HepG2 (cell line): ENCODE results near the gene WTAP. TPM values are rescaled to one million over a fixed set of nuclear protein-coding genes. Genes with fewer than 3 reads are reported as not detected.
A peak's percentile ranks its signal among the peaks of the same experiment; 100 is the strongest.
"Not testable (repeated sequence)": the region's sequence is repeated elsewhere in the genome, so short reads cannot be mapped to it uniquely, and the experiment has no call there.

ENCODE experiments used
- ATAC-seq: fragments of 200-7000 bp; cut with Tn5 transposase; 3 replicates; pipeline ENCODE4 v1.9.1; 2020; ENCODE audit warnings: mild to moderate bottlenecking, moderate library complexity
- BruUV-seq: library from RNA; stranded (reverse); fragments of 400-500 nt; replicated peaks from 2 replicates; lab custom pipeline; 2021; lab: Mats Ljungman, UMichigan
- CTCF ChIA-PET: fragments of 300-600 bp; formaldehyde crosslinking; extraction: SDS; loops from one replicate; lab custom pipeline; 2021; ENCODE audit warnings: low total read pairs, inconsistent platforms, low intra/inter-chr PET ratio; lab: Yijun Ruan, JAX
- POLR2A ChIA-PET: fragments of 350-600 bp; sonication (Branson Sonifier 250); formaldehyde crosslinking; loops from one replicate; lab custom pipeline; 2020; ENCODE audit warnings: antibody characterized with exemption, inconsistent platforms; lab: Yijun Ruan, JAX
- DNase-seq: peaks from one replicate; pipeline ENCODE4 v3.0.0-alpha.2; 2015; ENCODE audit warnings: low spot score
- FAIRE-seq: peaks from 3 replicates; lab custom pipeline; 2011; peaks lifted over from hg19 to GRCh38; lab: Jason Lieb, UNC
- H2AFZ ChIP-seq: one replicate; pipeline ENCODE4 v1.6.1; 2011; ENCODE audit warnings: low read length, inconsistent platforms
- H3K27ac ChIP-seq: fragments of 300-600 bp; 3 replicates; pipeline ENCODE4 v1.8.0; 2011; ENCODE audit warnings: mixed run types, mild to moderate bottlenecking, mixed read lengths, low read length, inconsistent platforms; ENCODE audit not compliant: insufficient read depth; ENCODE audit errors: extremely low read length
- H3K27me3 ChIP-seq, 2 experiments: fragments of 200-600 bp in 1 of 2; 2 replicates in 1 of 2; 3 replicates in 1 of 2; pipeline versions ENCODE4 v1.6.0 to v1.8.0; 2011; ENCODE audit warnings: low read length in 2 of 2, mild to moderate bottlenecking in 2 of 2, moderate library complexity in 2 of 2, inconsistent platforms in 1 of 2; ENCODE audit not compliant: insufficient read depth in 2 of 2, control insufficient read depth in 1 of 2
- H3K36me3 ChIP-seq, 2 experiments: fragments of 200-600 bp in 1 of 2; replicated peaks in 1 of 2; 2 replicates in 1 of 2; 3 replicates in 1 of 2; pipeline versions ENCODE4 v1.5.1 to v1.8.0; 2011; ENCODE audit warnings: low read length in 2 of 2, inconsistent platforms in 1 of 2; ENCODE audit not compliant: insufficient read depth in 2 of 2, control insufficient read depth in 1 of 2
- H3K4me1 ChIP-seq: 2 replicates; pipeline ENCODE4 v1.5.1; 2012; ENCODE audit warnings: low read length, inconsistent platforms; ENCODE audit not compliant: insufficient read depth
- H3K4me2 ChIP-seq: 2 replicates; pipeline ENCODE4 v1.6.0; 2011; ENCODE audit warnings: low read depth, low read length, inconsistent platforms
- H3K4me3 ChIP-seq, 3 experiments: fragments of 200-600 bp in 1 of 3; sonication (generic), shearing (Covaris generic) in 1 of 3; replicated peaks in 1 of 3; 2 replicates each; pipeline ENCODE4 v1.5.1; 2011 to 2016; ENCODE audit warnings: low read length in 3 of 3, inconsistent platforms in 2 of 3, low read depth in 2 of 3, mild to moderate bottlenecking in 2 of 3, control low read depth in 1 of 3, mixed read lengths in 1 of 3; ENCODE audit not compliant: insufficient read depth in 1 of 3
- H3K79me2 ChIP-seq: one replicate; pipeline ENCODE4 v1.6.1; 2011; ENCODE audit warnings: low read length, inconsistent platforms; ENCODE audit not compliant: insufficient read depth
- H3K9ac ChIP-seq: 2 replicates; pipeline ENCODE4 v1.6.0; 2011; ENCODE audit warnings: mild to moderate bottlenecking, low read depth, low read length, inconsistent platforms; ENCODE audit not compliant: insufficient read depth
- H3K9me3 ChIP-seq: 2 replicates; pipeline ENCODE4 v1.5.1; 2012; ENCODE audit warnings: mild to moderate bottlenecking, low read length
- H4K20me1 ChIP-seq: 2 replicates; pipeline ENCODE4 v1.6.0; 2011; ENCODE audit warnings: inconsistent platforms, mild to moderate bottlenecking, low read length, moderate library complexity; ENCODE audit not compliant: insufficient read depth
- THAP9 ChIP-seq: sonication (generic); formaldehyde crosslinking; IDR thresholded peaks from 2 replicates; pipeline ENCODE4; 2020; ENCODE audit warnings: missing genetic modification reagents, mild to moderate bottlenecking, borderline replicate concordance
- WGBS: methylation state at CpG from one replicate; pipeline ENCODE4 v1.1.6; 2017; ENCODE audit warnings: low lambda C conversion rate; 5-methylcytosine and 5-hydroxymethylcytosine counted together
- in situ Hi-C: cut with HindIII; loops from 2 replicates; pipeline ENCODE4 v1.10.0; 2017; ENCODE audit warnings: low pct_unique_long_range_greater_than_20kb; ENCODE audit not compliant: extremely low pct_ligation_motif_present
- intact Hi-C: fragments of 100-400 bp; cut with micrococcal nuclease; formaldehyde crosslinking; loops from one replicate; pipeline ENCODE4 v1.10.0; 2022; ENCODE audit not compliant: unreplicated experiment
- polyA plus RNA-seq, 8 experiments: library from polyadenylated mRNA; depleted of rRNA in 3 of 8; stranded (reverse) in 7 of 8; unstranded in 1 of 8; fragments of >200 nt; fragmentation: Illumina TruSeq in 4 of 8; extraction: Trizol in 4 of 8; gene quantifications; 2 replicates each; pipeline versions ENCODE4 v1.2.1 to v1.2.3, GENCODE V29; 2011 to 2016; ENCODE audit warnings: low read depth in 4 of 8, missing spikeins in 1 of 8, mixed read lengths in 1 of 8; ENCODE audit not compliant: insufficient read depth in 1 of 8
- total RNA-seq, 5 experiments: library from RNA; depleted of rRNA; stranded (reverse); fragments of >200 nt; fragmentation: Illumina TruSeq; extraction: Trizol; gene quantifications; 2 replicates each; pipeline ENCODE4 v1.2.3, GENCODE V29; 2016; ENCODE audit warnings: low read depth in 1 of 5
- TF ChIP-seq, protein P1 (sequence below): sonication (generic); formaldehyde crosslinking; IDR thresholded peaks from 2 replicates; pipeline ENCODE4 v1.4.0; 2020; ENCODE audit warnings: missing genetic modification reagents

Gene WTAP
- total and polyA plus RNA-seq, 2 of the 13 experiments (the other 11 are each of a cell fraction or from before 2014, with no cell fraction given), result 31.6 to 167 TPM

DNA sequence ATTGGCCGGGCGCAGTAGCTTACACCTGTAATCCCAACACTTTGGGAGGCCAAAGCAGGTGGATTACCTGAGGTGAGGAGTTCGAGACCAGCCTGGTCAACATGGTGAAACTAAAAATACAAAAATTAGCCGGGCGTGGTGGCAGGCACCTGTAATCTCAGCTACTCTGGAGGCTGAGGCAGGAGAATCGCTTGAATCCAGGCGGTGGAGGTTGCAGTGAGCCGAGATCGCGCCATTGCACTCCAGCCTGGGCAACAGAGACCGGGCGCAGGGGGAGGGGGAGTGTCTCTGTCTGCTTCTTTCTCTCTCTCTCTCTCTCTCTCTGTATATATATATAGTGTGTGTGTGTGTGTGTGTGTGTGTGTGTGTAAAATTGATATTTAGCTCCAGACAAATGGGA lies 5.2 kb downstream of the WTAP start:
- Histone ChIP-seq H3K36me3 (peaks cover 0 to 11% of the 10 kb centered on the region in 2 experiments; a peak in 3 of 5 replicates), H3K4me1 (peaks cover 46% of the 10 kb centered on the region), H4K20me1 (peaks cover 92% of the 10 kb centered on the region), H3K79me2 (peaks cover 100% of the 10 kb centered on the region)
- H3K27me3 ChIP-seq, ATAC-seq, H3K4me2 ChIP-seq, DNase-seq, FAIRE-seq, BruUV-seq, intact Hi-C loops, H2AFZ ChIP-seq, H3K9ac ChIP-seq, CTCF ChIA-PET, H3K27ac ChIP-seq, H3K9me3 ChIP-seq, in situ Hi-C loops, H3K4me3 ChIP-seq: not testable (repeated sequence)
- TF ChIP-seq, protein P1, sequence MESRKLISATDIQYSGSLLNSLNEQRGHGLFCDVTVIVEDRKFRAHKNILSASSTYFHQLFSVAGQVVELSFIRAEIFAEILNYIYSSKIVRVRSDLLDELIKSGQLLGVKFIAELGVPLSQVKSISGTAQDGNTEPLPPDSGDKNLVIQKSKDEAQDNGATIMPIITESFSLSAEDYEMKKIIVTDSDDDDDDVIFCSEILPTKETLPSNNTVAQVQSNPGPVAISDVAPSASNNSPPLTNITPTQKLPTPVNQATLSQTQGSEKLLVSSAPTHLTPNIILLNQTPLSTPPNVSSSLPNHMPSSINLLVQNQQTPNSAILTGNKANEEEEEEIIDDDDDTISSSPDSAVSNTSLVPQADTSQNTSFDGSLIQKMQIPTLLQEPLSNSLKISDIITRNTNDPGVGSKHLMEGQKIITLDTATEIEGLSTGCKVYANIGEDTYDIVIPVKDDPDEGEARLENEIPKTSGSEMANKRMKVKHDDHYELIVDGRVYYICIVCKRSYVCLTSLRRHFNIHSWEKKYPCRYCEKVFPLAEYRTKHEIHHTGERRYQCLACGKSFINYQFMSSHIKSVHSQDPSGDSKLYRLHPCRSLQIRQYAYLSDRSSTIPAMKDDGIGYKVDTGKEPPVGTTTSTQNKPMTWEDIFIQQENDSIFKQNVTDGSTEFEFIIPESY (CRISPR knock-in tag), result 0 out of 2 replicates have a peak, but pooled peaks have one; percentile 53
- WGBS, result 90% methylated on average over 12 of the region's 12 CpGs
- POLR2A ChIA-PET, result interaction anchor here (0.7 to 13.1 kb wide), 4 partner anchors 13 to 57 kb away, joined by 3 to 175 read pairs (median 4); partner anchors contain the start of genes ACAT2 and TCP1

GRCh38 chr6:159733395-159733794 lies 6.1 kb downstream of the WTAP start:
- BruUV-seq, H3K27ac ChIP-seq, FAIRE-seq, CTCF ChIA-PET, ATAC-seq, intact Hi-C loops, DNase-seq, H3K4me3 ChIP-seq, in situ Hi-C loops, H2AFZ ChIP-seq, H3K4me2 ChIP-seq, H3K9me3 ChIP-seq, H3K27me3 ChIP-seq, H3K9ac ChIP-seq: not testable (repeated sequence)
- H3K79me2 ChIP-seq, result peaks cover 100% of the 10 kb centered on the region
- TF ChIP-seq THAP9 (CRISPR knock-in tag), result 0 out of 2 replicates have a peak, but pooled peaks have one; percentile 15
- H3K36me3 ChIP-seq, result peaks cover 0 to 20% of the 10 kb centered on the region in 2 experiments; a peak in 4 of 5 replicates
- H4K20me1 ChIP-seq, result peaks cover 94% of the 10 kb centered on the region
- 95% methylated on average over 12 of the region's 12 CpGs for WGBS
- peaks cover 46% of the 10 kb centered on the region for H3K4me1 ChIP-seq
- POLR2A ChIA-PET, result interaction anchor here (1.6 to 13.1 kb wide), 2 partner anchors 27 to 56 kb away, joined by 6 to 175 read pairs; partner anchors contain the start of genes ACAT2 and TCP1
